ENCODE results near the gene ISG15. TPM values are rescaled to one million over a fixed set of nuclear protein-coding genes. Genes with fewer than 3 reads are reported as not detected.

ISG15 gene
- total and polyA plus RNA-seq, 9 of the 15 experiments (the other 6 are each of a cell fraction or from before 2014, with no cell fraction given), result 0.40 to 58.3 (median 12.2) TPM

DNA sequence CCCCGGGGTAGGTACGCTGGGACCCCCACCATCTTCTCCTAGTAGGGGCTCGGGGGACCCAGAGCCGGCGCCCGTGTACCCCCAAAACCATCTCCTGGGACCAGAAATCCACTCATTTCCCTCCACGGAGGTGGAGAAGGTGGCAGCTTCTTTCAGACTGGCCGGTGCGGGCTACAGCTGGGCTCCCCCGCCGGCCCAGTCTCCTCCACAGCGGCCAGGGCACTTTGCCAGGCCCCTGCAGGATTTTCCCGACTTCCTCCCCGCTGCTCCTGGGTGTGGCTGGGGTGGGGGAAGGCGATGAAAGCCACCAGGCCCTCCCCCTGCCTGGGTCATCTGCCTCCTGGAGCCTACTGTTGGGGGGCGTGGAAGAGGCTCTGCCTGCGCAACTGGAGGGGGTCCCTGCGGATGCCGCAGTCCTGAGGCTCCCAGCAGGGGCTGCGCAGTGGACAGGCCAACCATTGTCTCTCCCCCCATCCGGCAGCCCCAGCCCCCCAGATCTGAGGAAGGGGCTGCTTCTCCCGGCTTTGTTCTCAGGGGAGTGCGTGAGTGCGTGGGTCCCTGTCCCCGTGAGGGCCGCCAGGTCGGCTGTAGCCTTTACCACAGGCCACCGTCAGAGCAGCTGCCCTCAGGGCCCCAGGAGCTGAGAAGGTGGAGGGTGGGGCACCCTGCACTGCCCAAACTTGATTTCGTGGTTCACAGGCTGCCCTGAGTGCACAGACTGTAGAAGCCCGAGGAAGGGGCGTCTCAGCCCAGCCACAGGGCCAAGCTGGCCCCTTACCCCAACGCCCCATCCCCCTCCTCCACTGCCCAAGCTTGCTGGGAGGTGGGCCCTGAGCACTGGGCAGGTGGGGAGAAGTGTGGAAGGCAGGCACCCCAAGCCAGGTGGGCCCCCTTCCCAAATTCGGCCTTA is 8.0 kb downstream of the ISG15 start (continued):
- TF ChIP-seq RBFOX2 (IDR thresholded peaks at IDR 0.05; ENCODE audit: low read depth, low read length) (peak; percentile 53), JUN (IDR thresholded peaks at IDR 0.05; ENCODE audit: borderline replicate concordance, low read depth, low read length) (no peak), JUN (CRISPR knock-in tag; IDR thresholded peaks at IDR 0.05; ENCODE audit: borderline replicate concordance) (no peak), ZNF121 (CRISPR knock-in tag; conservative IDR thresholded peaks at IDR 0.05) (no peak), SMAD4 (CRISPR knock-in tag; conservative IDR thresholded peaks at IDR 0.05) (peak; percentile 65), ZNF780A (CRISPR knock-in tag; IDR thresholded peaks at IDR 0.05) (no peak), ZNF740 (CRISPR knock-in tag; IDR thresholded peaks at IDR 0.05) (0 out of 2 replicates have a peak, but pooled peaks have one; percentile 3), ZNF740 (tag; IDR thresholded peaks at IDR 0.05) (no peak; a peak in 1 of 4 replicates), ZNF23 (CRISPR knock-in tag; IDR thresholded peaks at IDR 0.05) (no peak), GABPB1 (CRISPR knock-in tag; IDR thresholded peaks at IDR 0.05) (0 out of 2 replicates have a peak, but pooled peaks have one; percentile 2), KLF6 (CRISPR knock-in tag; IDR thresholded peaks at IDR 0.05; ENCODE audit: borderline replicate concordance) (0 out of 2 replicates have a peak, but pooled peaks have one; percentile 44), XRCC4 (IDR thresholded peaks at IDR 0.05; ENCODE audit: extremely low read depth, insufficient read depth, insufficient read length) (no peak), NFE2 (IDR thresholded peaks at IDR 0.05; ENCODE audit: low read depth) (no peak)
- TF ChIP-seq, protein P1, sequence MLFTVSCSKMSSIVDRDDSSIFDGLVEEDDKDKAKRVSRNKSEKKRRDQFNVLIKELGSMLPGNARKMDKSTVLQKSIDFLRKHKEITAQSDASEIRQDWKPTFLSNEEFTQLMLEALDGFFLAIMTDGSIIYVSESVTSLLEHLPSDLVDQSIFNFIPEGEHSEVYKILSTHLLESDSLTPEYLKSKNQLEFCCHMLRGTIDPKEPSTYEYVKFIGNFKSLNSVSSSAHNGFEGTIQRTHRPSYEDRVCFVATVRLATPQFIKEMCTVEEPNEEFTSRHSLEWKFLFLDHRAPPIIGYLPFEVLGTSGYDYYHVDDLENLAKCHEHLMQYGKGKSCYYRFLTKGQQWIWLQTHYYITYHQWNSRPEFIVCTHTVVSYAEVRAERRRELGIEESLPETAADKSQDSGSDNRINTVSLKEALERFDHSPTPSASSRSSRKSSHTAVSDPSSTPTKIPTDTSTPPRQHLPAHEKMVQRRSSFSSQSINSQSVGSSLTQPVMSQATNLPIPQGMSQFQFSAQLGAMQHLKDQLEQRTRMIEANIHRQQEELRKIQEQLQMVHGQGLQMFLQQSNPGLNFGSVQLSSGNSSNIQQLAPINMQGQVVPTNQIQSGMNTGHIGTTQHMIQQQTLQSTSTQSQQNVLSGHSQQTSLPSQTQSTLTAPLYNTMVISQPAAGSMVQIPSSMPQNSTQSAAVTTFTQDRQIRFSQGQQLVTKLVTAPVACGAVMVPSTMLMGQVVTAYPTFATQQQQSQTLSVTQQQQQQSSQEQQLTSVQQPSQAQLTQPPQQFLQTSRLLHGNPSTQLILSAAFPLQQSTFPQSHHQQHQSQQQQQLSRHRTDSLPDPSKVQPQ (CRISPR knock-in tag; IDR thresholded peaks at IDR 0.05; ENCODE audit: borderline replicate concordance), result 0 out of 2 replicates have a peak, but pooled peaks have one; percentile 12
- TF ChIP-seq, protein P2, sequence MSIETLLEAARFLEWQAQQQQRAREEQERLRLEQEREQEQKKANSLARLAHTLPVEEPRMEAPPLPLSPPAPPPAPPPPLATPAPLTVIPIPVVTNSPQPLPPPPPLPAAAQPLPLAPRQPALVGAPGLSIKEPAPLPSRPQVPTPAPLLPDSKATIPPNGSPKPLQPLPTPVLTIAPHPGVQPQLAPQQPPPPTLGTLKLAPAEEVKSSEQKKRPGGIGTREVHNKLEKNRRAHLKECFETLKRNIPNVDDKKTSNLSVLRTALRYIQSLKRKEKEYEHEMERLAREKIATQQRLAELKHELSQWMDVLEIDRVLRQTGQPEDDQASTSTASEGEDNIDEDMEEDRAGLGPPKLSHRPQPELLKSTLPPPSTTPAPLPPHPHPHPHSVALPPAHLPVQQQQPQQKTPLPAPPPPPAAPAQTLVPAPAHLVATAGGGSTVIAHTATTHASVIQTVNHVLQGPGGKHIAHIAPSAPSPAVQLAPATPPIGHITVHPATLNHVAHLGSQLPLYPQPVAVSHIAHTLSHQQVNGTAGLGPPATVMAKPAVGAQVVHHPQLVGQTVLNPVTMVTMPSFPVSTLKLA (conservative IDR thresholded peaks at IDR 0.05), result peak in 1 of 2 experiments; percentile 53; a peak in 3 of 4 replicates
- TF ChIP-seq, protein P3, sequence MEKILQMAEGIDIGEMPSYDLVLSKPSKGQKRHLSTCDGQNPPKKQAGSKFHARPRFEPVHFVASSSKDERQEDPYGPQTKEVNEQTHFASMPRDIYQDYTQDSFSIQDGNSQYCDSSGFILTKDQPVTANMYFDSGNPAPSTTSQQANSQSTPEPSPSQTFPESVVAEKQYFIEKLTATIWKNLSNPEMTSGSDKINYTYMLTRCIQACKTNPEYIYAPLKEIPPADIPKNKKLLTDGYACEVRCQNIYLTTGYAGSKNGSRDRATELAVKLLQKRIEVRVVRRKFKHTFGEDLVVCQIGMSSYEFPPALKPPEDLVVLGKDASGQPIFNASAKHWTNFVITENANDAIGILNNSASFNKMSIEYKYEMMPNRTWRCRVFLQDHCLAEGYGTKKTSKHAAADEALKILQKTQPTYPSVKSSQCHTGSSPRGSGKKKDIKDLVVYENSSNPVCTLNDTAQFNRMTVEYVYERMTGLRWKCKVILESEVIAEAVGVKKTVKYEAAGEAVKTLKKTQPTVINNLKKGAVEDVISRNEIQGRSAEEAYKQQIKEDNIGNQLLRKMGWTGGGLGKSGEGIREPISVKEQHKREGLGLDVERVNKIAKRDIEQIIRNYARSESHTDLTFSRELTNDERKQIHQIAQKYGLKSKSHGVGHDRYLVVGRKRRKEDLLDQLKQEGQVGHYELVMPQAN (IDR thresholded peaks at IDR 0.05; ENCODE audit: borderline replicate concordance), result peak; percentile 51
